Activated T-helper 9 cell treated with anti-CD3 and anti-CD28 coated beads, Interleukin-2, amount 50 U/mL, for 16 hours (primary cell): Measurements from ENCODE around the gene TMEM119.
A peak's percentile ranks its signal among the peaks of the same experiment; 100 is the strongest.
"Not testable (repeated sequence)": the region's sequence is repeated elsewhere in the genome, so short reads cannot be mapped to it uniquely, and the experiment has no call there.

Experiments used
- DNase-seq: peaks from one replicate; pipeline ENCODE4 v3.0.0-alpha.2; 2020; ENCODE audit warnings: low read depth

TMEM119 gene

DNA sequence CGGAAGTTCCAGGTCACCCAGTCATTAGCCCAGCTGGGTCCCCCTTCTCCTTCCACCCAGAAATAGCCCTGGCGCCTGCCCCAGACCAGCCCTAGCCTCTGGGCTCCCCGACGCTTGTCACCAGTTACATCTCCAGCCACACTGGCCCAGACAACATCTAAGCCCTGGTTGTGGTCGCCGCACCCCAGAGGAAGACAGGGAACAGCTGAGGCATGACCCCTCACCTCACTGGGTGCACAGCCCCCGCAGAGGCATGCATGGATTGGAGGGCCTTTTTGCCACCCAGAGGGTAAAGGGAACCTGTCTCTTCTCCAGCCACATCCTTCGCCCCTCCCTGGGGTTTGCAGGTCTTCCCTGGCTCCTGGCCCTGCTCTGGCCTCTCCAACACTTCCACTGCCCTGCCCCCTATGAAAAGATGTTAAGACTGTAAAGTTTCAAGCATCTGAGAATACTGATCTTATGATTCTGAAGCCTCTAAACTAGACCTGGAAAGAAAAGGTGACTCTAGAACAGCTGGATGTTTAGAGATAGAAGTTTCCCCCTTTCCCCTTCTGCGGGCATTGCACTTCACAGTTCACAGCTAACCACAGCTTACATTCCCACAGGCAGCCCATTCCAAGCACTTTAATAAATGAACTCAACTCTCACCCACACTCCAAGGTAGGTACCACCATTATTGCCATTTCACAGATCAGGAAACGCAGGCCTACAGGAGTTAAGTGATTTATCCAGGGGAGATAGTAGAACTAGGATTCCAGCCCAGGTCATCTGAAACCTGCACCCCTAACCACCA, 14.7 kb downstream of the TMEM119 start:
- no peak for DNase-seq

DNA sequence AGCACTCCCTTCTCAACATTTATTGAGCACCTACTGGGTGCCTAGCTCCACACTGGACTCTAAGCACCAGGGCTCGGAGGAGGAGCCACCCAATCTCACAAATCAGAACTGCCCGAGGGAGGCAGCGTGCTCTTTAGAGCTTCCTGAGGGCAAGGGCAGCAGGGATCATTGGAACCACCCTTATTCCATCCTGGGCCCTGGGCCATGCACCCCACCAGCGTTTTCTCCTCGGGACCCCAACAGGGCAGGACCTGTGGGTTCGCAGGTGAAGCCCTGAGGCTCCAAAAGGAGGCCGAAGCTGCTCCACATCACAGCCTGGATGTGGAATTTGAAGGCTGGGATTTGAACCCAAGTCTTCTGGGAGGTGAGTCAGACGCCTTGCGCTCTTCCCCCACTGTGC, 15.4 kb downstream of the TMEM119 start:
- DNase-seq: no peak

DNA sequence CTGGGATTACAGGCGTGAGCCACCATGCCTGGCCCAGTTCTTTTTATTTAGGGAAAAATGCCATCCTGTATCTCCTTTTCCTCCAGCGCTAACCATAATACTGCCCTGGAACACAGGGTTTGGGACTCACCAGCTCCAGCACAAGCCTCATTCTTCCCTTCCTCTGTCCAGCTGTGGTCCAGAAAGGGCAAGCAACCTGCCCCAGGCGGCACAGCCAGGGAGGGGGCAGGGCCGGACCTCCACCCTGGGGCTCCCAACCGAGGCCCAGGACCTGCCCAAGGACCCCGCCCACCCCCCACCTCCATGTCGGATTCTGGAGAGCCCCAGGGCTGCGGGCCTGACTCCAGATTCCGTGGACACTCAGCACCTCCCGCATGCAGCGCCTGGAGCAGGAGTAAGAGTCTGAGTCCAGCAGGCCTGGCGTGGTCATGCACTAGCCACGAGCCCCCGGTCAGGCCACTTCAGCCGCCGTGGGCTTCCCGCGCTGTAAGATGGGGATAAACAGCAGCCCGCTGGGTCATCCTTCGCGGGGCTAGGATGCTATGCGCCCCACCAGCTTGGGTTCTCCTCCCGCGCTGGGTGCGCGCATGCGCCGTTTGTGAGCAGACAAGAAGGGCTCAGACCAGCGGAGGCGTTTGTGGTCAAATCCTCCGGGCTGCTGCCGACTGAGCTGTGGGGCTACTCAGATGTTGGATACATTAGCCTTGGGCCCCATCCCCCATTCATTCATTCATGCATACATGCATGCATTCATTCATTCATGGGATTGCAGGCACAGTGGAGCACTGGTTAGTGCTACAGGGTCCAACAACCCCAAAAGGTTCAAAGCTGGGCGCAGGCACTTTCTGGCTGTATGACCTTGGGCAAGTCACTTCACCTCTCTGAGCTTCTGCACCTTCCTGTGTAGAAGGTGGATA, 16.3 kb downstream of the TMEM119 start:
- DNase-seq: no peak

DNA sequence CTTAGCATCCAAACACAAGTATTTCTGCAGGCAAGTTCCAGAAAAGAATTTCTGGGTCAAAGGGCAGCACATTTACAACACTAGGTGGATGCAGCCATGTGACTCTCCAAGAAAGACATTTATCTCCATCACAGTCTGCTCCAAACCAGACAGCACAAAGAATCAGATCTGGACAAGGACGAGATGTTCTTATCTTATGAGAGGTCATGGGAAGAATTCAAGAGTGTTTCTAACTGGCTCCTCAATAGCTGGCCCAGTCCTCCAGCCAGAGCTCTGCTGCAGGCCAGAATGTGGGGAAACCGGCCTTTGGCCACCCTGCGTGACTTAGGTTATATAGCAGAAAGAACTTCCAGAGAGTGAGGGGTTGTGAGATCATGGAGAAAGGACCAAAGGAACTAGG, 17.4 kb downstream of the TMEM119 start:
- no peak for DNase-seq

DNA sequence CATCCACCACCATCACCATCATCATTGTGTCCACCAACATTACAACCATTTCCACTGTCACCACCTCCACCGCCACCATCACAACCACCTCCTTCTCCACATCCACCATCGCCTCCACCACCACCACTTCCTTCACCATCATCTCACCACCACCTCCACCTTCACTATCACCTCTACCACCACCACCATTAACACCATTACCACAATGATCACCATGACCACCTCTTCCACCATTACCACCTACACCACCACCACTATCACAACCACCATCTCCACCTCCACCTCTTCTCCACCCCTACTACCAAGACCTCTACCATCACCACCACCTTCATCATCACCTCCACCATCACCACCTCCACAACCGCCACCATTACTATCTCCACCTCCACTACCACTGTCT, 19.1 kb downstream of the TMEM119 start:
- DNase-seq: no peak

DNA sequence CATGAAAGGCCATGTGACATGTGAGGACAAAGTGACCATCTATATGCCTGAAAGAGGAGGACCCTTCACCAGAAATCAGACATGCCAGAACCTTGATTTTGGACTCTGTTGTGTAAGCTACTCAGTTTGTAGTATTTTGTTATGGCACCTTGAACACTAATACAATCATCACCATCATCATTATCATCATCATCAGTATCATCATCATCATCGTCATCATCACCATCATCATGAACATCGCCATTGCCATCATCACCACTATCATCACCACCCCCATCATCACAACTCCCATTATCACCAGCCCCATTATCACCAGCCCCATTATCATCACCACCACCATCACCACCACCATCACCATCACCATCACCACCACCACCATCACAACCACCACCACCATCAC, 19.6 kb downstream of the TMEM119 start:
- no peak for DNase-seq

DNA sequence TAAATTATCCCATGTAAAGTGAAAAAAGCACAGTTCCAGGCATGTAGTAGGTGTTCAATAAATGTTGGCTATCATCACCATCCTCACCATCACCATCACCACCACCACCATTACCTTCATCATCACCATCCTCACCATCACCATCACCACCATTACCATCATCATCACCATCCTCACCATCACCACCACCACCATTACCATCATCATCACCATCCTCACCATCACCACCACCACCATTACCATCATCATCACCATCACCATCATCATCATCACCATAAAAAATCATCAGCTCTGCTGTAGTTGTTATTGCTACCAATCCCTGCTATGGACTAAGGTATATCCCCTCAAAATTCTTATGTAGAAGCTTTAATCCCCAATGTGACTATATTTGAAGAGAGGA, 20.4 kb downstream of the TMEM119 start:
- no peak for DNase-seq

DNA sequence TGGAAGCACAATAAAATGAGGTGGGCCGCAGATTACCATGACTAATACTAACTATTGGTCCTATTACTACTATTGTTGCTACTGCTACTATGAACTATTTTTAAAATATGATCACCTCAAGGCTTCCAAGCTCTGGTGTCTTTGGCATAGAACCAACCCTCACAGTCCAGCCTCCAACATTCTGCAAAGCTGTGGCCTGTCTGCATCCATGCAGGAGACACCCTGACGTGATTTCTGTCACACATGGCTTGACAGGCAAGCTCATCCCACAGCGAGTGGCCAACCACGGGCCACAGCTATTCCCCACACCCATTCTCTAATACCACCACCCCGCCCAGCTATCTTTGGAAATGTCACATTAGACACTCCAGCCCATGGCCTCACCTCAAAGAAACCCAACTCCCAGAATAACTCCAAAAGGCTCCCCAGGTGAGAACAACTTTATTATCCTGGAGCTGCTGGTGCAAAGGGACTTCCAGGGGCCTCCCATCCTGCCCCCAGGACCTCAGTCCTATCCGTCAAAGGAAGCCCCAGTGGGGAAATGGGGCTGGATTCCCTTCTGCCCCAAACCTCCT, 21.1 kb downstream of the TMEM119 start:
- DNase-seq: no peak

DNA sequence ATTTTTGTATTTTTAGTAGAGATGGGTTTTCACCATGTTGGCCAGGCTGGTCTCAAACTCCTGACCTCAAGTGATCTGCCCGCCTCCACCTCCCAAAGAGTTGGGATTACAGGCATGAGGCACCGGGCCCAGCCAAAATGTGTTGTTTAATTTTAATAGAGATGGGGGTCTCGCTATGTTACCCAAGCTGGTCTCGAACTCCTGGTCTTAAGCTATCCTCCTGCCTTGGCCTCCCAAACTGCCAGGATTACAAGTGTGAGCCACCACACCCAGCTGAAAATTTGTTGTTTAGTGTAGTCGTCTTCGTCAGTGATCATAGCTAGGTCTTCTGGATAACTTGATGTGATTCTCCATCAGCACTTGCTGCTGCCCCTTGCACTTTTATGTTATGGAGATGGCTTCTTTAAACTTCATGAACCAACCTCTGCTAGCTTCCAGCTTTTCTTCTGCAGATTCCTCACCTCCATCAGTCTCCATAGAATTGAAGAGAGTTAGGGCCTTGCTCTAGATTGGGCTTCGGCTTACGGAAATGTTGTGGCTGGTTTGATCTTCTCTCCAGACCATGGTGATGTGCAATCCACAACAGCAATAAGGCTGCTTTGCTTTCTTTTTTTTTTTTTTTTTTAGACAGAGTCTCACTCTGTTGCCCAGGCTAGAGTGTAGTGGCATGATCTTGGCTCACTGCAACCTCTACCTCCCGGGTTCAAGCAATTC, 22.5 kb downstream of the TMEM119 start:
- DNase-seq: no peak

DNA sequence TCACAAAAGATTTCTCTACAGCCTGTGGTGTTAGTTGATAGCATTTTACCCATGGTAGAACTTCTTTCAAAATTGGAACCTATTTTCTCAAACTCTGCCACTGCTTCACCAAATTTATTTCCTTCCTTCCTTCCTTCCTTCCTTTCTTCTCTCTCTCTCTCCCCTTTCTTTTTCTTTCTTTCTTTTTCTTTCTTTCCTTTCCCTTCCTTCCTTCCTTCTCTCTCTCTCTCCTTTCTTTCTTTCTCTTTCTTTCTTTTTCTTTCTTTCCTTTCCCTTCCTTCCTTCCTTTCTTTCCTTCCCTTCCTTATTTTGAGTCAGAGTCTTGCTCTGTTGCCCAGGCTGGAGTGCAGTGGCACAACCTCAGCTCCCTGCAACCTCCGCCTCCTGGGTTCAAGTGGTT, 23.6 kb downstream of the TMEM119 start:
- not testable (repeated sequence) for DNase-seq

DNA sequence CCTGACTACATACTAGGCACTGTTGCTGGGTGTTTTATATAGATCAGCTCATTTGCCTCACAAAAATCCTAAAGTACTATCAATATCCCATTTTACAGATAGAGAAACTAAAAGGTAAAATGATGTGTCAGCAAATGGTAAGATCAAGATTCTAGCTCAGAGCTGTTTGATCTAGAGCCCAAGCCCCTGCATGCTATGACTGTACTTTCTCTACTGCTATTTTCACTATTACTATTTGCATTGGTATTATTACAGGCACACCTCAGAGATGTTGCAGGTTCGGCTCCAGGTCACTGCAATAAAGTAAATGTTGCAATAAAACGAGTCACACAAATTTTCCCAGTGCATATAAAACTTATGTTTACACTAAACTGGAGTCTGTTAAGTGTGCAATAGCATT, 24.6 kb downstream of the TMEM119 start:
- DNase-seq: no peak

DNA sequence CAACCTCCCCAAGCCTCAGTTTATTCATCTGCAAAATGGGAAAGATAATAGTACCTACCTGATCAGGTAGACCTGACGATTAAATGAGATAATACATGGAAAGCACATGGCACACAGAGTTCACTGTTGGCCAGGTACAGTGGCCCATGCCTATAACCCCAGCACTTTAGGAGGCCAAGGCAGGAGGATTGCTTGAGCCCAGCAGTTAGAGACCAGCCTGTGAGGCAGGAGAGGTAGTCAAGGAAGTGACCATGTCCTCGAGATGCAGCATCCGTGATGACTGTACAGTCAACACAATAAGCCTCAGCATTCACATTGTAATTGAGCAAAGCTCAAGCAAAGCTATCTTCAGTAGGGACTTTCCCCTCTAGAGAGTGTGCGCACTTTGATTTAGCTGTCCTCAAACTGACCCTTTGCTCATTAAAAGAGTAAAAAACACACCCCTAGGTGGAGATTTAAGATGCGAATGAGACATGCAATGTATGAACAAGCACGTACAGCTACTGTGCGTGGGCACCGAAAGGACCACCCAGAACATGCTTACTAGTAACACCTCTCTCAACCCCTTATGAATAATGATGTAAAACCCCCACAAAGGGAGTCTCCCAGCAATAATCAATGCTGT, 25.6 kb downstream of the TMEM119 start:
- no peak for DNase-seq

DNA sequence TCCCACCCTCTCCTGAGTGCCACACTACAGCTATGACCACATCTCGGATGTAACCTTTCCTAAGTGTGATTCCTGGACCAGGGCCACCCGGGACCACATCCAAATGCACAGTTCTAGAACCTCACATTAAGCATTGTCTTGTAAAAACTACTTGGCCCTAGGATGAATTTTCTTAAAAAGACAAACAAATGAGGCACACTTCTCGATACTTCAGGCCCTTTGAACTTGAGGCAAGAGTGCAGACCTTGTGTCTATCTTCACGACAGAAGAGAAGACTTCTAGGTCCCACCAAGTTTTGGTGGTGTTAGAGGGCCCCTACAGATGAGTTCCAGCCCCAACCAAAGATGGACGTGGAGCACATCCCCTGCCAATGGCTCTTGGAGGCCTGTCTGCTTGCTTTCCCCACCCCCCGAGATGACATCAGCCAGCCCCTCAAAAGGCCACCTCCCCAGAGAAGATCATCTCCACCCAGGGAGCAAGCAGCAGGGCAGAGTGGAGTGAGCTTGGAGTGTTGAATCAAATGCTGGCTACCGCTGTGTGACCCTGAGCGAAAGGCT, 26.2 kb downstream of the TMEM119 start:
- DNase-seq: no peak

DNA sequence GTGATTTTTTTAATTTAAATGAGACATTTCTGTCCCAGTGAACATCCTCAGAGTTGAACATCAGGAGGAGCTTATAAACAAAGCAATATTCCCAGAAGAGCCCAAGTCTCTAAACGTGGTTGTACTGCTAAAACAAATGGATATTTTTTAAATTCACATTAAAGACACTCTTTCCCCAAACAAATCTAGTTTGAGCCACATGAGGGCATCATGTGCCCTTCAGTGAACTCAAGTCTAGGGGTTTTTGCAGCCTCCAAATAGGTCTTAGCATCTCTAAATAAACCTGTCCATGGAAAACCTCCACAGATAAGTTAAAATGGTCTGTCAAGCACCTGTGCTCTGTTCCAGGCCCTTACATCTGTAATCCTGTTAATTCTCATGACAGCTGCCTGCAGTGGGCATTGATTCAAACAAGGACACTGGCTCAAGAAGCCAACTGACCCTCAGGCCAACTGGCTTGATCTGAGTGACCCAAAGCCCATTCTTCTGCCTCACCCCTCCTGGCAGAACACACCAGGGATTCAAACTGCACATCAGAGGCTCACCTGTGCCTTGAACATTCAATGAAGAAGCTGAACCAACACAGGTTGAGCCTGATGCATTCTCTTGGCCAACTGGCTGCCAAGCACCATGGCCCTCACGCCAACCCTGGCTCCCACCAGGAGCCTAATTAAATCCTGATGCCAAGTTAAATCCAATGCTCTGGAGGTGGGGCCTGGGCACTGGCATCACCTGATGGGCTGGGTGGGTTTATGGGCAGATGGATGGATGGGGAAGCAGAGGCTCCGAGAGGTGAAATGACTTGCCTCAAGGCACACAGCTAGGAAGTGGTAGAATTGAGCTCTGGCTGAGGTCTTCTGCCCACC, 26.9 kb downstream of the TMEM119 start:
- no peak for DNase-seq

DNA sequence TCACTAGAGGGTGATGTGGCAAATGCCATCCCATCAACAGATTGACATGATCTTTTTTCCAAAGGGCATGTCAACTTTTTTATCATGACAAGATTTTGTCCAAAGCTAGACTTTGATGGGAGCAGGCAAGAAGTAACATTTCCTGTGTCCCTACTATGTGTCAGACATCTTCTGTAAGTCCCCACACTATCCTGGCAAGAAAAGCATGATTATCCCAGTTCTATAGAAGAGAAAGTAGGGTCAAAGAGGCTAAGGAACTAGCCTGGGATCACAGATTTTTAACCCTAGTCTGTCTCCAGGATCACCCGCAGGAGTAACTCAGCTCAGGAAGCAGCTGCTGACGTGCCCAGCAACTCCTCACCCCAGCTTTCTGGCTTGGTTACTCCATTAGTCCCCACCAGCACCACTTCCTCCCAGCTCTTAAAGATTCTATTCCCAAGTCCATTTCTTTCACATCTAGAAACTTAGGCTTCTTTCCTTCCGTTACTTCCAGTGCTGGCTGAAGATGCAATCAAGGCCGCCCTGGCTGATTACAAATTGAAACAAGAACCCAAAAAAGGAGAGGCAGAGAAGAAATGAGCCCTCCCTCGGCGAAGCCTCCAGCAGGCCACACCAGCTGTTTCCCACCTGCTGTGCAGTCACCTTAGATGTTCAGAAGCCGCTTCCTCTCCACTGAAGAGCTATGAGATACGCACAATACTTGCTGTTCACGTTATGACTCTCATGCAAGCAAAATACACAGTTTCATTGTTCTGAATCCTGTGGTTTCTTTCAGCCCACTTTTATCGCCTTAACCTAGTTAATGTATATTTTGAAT, 29.3 kb downstream of the TMEM119 start:
- peak; percentile 41 for DNase-seq

DNA sequence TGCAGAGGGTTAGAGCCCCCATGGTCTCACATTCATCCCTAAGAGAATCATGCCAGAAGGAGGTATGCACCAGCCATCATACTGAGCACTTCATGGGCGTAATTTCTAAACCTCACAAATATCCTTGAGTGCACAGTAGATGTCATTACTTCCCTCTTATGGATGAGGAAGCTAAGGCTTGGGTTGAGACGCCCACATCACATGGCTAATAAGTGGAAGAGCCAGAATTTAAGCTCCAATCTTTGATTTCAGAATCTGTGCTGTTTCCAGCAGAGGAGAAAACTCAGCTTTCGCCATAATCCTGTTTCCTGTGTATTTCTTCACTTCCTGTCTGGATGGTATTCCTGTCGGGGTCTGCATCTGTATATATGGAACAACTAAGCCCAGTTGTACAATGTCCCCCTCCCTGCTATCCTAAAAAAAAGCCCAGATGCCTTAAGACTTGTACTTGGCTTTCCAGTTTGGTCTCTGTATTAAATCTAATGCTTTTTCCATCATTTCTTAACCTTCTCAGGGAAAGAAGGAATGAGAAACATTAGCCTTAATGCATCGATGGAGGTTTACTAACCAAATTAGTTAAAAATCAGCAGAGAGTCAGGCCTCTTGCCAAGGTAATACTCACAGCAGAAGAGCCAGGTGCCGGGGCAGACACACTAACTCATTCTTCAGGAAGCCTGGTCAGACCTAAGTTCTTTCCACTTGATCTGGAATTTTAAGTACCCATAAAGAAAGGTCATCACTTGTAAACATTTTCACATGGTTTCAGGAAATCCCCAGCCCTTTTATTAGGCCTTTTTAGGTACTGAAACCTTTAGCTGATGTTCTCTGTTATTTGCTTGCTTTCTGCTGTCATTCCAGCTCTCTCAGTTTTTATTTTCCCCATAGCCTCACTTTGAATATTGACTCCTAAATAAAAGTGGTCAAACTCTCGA, 30.2 kb downstream of the TMEM119 start:
- DNase-seq: no peak

DNA sequence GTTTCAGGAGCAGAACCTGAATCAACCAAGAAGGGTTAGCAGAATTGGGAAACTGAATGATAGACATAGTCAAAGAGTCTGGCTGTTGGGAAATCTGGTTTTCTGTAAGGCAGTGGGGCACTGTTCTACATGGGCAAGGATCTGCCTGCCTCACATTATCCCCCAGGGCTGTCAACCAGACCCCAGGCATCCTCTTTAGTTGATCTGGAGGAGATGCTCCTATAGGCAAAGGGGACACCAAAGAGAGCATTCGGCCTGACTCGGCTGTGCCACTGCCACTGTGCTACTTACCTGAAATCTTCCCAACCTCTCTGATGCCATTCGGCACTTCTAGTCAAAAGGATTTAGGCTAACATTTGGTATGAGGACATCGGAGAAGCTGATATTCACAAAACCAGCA, 31.4 kb downstream of the TMEM119 start:
- DNase-seq: no peak

DNA sequence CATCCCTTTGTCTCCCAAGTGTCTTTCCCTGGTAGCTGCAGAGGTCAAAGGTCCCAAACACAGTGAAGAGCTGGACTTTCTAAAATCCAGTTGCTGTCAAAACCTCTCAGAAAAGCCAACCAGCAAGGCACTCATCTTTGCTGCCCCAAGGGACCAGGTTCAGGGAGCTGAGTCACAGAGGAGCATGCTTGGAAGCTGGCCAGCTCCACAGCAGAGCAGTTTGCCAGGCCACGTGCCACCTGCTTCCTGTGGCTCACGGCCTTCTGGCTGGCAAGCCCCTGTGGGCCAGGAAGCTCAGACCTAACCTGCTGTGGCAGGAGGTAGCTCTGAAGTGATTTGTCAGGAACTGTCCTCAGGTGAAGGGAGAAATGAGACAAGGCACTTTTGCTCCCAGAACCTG, 31.9 kb downstream of the TMEM119 start:
- peak; percentile 45 for DNase-seq

DNA sequence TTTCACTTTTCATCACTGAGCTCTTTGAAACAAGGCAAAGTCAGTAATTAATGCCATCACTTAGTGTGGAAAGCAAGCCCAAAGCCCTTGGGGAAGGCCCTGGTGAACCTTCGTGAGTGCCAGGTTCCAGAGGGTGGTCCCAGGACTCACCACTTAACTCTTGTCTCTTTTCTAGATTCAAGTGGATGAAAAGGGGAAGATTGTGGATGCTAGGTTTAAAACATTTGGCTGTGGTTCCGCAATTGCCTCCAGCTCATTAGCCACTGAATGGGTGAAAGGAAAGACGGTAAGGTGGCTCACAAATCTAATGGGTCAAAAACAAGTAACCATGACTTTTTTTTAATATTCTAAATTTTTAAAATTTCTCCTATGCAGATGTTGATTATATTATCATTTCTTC, 32.7 kb downstream of the TMEM119 start:
- no peak for DNase-seq
